Forelimb muscle (tissue), 1 donor: ENCODE measurements around the gene RWDD4. TPM values are rescaled to one million over a fixed set of nuclear protein-coding genes. Genes with fewer than 3 reads are reported as not detected.

Source experiments
- DNase-seq: peaks from one replicate; pipeline ENCODE4 v3.0.0-alpha.2; 2013; ENCODE audit warnings: low read depth
- polyA plus RNA-seq: library from polyadenylated mRNA; unstranded; fragments of 120-200 nt; gene quantifications from one replicate; pipeline ENCODE4 v1.2.1, GENCODE V29; 2013; ENCODE audit not compliant: insufficient read length

Gene RWDD4
- polyA plus RNA-seq, 1 donor, result 28.7 TPM

GRCh38 chr4:183600189-183600685 lies 58.7 kb downstream of the RWDD4 start:
- DNase-seq, result no peak

DNA sequence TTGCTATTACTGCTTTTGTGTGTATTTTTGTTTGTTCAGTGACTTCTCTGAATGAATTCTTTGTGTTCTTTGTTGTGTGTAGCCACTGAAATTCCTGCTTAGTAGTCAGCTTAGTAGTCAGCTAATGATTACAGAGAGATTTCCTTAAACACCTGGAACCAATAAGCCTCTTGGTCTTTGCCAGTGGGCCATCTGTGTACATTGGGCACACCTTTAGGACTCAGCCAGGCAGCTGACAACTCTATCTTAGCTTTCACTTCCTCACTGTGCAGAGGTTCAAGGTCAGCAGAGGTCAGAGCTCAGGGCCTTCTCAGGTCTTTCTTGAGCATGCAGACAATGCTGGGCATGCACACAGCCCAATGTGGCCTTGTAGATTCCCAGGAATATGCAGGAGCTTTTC lies 59.3 kb downstream of the RWDD4 start:
- no peak for DNase-seq

GRCh38 chr4:183599284-183599683 lies 59.7 kb downstream of the RWDD4 start:
- DNase-seq, result no peak

DNA sequence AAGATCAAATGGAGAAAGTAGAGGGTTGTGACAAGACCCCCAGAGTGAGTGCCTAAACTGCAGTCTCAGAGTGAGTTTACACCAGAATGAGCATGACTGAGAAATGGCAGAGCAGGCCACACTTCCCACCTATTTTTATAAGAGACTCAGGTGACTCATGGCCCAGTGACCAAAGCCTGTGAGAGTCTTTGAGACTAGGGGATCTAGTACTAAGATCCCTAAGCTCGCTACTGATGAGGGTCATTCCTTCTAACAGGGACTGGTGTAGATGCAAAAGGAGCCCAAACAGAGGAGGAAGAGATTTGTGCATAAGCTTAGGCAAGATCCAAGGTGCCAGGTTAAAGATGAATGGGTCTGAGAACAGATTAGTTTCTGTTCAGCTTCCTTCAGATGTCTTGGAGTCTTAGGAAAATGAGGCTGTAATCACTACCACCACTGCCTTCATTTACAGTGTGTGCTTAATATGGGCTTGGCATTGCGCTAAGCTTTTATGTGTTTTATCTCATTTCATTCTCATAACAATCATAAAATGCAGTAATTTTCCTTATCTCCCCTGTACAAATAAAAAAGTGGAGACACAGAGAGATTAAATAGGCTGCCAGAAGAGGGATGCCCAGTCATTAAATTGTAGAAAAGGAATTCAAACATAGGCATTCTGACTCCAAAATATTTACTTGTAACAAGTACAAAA lies 62.8 kb downstream of the RWDD4 start:
- no peak for DNase-seq

GRCh38 chr4:183594823-183595222 lies 64.2 kb downstream of the RWDD4 start:
- DNase-seq, result no peak

- DNase-seq, result no peak
Measured at GRCh38 chr4:183591301-183591700, 67.7 kb downstream of the RWDD4 start.

Other genes starting within 250 kb of the RWDD4 start
- gene CDKN2AIP, start 214.5 kb downstream of the RWDD4 start, polyA plus RNA-seq, result 13.8 TPM
- gene ING2, start 154.1 kb downstream of the RWDD4 start, polyA plus RNA-seq, result 14.2 TPM
- gene TRAPPC11, start 108 bp upstream of the RWDD4 start, polyA plus RNA-seq, result 27.8 TPM
- gene STOX2, start 246.1 kb upstream of the RWDD4 start, polyA plus RNA-seq, result 5.4 TPM